HK-2 (cell line): ENCODE measurements around the gene FYB2.

ENCODE experiments used
- DNase-seq: peaks from one replicate; pipeline ENCODE4 v3.0.0-alpha.2; 2018; ENCODE audit not compliant: unreplicated experiment

The FYB2 gene

DNA sequence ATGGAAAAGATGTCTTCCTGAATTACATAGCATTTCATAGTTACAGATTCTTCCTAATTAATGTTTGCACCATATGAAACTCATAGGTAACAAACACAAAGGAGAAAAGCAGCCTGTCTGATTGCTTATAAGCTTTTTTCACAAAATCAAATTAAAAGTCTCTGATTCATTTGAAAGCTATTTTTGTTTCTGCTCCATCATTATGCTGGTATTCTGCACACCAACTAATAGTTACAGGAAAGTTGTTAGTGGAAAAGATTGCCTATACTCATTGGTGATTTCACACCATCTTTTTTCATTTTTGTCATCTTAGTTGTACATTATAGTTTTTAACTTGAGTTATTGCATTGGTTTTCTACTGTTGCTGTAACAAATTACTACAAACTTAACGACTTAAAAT lies 104.0 kb downstream of the FYB2 start:
- DNase-seq = no peak

DNA sequence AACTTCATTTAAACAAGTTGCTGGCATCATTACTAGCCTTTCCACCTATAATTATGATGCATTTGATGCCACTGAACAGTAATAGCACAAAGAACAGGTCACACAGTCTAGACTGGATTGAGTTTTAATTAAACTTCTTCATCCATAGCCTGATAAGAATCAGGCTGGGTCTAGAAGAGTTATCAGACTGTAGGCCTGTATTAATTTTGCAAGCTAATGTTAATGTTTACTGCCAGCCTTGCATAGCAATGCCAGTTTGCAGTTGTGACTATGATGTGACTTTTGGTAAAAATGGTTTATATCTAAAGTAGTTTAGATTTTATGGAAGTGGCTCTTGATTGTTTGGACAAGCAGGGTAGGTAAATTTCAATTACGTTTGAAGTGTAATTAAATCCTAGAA lies 106.1 kb downstream of the FYB2 start:
- DNase-seq = no peak

DNA sequence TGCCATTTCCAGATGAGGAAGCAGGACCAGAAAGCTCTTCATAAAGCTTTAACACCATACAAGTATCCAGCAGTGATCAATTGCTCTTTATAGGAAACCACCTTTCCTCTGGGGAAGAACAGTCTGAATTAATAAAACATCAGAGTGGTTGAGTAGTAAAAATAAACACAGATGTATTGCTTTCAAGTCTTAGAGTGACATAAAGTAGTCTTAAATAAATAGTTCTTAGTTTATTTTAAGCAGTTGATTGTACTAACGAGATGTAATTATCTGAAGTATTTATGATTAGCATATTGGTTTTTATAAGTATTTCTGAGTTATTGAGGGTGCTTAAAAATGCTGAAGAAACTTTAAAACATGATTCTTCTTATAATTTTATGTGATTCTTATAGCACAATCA lies 107.1 kb downstream of the FYB2 start:
- DNase-seq = no peak

DNA sequence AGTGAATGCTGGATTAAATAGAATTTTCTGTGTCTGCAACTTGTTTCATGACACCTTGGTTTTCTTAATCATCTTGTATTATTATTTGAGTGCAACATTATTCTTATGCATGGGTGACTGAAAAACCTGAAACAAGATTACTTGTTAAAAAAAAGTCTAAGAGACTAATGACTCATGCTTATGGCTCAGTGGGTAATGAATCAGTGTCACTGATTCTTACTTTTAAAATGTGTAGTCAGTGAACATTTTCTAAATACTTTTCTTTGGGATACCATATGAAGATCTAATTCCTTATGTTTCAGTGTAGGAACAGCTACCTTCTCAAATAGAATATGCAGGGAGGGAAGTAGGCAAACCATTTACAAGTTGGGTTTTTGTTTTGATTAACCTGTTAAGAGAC lies 108.6 kb downstream of the FYB2 start:
- no peak for DNase-seq

DNA sequence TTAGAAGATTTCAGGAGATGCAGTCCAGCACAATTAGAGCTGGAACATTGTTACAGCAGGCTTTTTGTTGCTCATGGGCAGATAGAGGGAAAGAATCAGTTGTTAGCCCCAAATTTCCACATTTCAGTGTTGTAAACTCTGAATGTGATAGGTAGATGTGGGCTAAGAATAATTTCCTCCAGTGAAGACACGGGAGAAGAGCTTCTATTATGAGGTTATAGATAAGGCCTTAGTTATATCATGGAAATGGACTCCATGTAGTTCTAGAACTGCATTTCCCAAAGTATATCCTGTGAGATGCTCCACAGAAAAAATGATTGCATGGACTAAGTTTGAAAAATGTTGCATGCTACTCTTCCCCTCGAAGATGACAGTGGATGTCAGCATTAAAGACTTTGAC lies 109.2 kb downstream of the FYB2 start:
- DNase-seq = no peak

DNA sequence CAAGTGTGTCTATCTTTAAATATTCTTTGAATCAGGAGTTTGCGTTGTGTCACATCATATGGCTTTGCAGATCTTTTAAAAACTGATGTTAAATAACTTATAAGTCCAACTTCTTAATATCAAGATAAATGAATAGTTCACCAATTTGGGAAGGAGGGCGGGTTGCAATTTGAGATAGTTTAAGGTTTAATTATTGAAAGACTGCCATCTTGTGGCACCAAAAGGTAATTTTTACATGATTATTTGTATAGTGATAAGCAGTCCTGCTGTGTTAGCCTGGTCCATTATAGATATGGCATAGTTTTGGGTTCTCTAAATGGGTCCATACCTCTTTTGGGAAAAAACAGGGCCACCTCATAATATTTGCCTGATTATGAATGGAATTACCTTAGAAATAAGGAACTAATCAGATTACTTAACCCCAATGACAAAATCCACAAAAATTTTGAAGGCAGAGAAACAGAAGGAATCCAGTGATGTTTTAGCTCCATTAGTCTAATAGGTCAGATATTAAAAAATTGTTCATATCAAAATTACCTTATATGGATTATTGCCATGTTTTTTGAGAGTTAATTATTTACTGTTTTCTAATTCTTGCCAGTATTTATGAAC lies 109.8 kb downstream of the FYB2 start:
- DNase-seq = no peak

DNA sequence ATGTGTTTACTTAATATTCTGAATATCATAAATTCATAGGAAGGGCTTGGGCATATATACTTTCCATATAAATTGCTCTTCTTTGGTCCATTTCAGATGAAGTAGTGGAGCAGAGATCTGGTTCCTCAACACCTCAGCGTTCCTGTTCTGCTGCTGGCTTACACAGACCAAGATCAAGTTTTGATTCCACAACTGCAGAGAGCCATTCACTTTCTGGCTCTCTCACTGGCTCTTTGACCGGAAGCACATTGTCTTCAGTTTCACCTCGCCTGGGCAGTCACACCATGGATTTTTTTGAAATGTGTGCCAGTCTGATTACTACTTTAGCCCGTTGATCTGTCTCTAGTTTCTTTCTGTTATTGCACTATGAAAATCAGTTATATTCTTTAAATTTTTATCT lies 111.8 kb downstream of the FYB2 start:
- no peak for DNase-seq

DNA sequence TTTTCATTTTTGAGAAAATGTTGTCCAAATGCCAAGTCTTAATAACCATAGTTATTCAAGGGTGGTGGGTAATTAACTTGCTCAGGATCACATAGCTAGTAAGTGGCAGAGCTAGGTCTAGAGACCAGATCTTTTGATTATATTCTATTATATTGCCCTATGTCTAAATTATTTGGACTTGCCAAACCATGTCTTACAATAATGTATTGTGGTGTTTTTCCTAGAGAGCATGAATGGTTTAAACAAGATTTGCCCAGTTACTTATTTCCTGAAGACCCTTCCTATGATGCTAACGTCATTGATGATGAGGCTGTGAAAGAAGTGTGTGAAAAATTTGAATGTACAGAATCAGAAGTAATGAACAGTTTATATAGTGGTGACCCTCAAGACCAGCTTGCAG lies 115.5 kb downstream of the FYB2 start:
- DNase-seq = no peak

DNA sequence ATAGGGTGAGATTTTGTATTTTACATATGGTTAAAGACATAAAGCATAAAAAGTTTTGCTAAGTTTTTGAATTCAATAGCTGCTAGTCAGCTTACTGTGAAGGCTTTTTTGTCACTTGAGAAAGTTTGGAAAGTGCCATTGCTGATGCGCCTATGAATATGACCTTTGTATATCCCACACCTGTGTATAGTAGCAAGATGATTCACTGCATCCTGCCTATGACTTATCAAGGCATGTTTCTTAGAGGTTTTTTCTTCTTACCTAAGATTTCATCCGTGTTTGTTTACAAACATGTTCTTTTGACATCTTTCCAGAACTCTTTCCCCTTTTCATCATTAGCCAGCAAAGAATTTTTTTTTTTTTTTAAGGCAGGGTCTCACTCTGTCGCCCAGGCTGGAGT lies 122.5 kb downstream of the FYB2 start:
- no peak for DNase-seq

DNA sequence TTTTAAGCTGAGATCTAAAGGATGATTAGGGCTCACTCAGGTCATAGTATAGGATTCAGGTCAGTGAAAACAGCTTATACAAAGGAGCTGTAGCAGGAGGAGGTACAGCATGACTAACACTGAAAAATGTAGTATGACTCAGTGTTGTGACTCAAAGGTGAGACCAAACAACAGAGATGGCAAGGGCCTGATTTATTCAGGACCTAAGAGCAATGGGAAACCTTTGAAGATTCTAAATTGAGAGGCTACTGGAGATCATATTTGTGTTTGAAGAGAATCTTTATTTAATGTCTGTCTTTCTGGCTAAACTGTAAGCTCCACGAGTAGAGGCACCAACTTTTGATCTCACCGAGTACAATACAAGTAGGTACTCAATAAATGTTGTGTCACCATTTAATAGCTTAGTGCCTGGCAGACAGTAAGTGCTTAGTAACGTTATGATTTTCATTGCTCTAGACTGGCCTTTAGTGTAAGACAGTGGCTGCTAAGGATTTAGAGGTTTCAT lies 130.6 kb downstream of the FYB2 start:
- peak; percentile 8 for DNase-seq

DNA sequence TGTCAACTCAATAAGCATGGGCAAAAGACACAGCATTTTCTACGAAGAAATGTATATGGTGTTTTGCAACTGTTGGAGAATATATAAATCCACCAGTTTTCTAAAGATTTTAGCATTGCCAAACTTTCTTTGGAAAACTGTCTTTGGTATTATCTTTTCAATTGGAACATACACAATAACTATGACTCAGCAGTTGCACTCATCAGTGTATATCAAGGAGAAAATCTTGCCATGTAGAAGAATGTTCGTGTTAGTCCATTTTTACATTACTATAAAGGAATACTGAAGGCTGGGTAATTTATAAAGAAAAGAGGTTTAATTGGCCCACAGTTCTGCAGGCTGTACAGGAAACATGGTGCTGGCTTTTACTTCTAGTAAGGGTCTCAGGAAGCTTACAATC lies 133.0 kb downstream of the FYB2 start:
- DNase-seq = no peak

DNA sequence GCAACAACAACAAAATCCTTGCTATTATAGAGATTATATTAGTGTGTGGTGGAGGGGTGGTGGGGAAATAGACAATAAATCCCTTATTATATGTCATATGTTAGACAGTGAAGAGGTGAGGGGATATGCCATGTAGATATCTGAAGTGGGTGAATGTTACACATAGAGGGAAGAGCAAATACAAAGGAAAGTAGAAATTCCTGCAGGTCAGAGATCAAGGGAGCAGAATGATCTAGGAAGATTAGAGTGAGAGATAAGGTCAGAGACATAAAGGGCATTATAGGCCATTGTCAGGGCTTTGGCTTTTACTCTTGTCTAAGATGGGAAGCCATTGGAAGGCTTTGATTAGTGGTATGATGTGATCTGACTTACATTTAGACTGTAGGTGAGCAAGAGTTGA lies 135.6 kb downstream of the FYB2 start:
- DNase-seq = no peak

DNA sequence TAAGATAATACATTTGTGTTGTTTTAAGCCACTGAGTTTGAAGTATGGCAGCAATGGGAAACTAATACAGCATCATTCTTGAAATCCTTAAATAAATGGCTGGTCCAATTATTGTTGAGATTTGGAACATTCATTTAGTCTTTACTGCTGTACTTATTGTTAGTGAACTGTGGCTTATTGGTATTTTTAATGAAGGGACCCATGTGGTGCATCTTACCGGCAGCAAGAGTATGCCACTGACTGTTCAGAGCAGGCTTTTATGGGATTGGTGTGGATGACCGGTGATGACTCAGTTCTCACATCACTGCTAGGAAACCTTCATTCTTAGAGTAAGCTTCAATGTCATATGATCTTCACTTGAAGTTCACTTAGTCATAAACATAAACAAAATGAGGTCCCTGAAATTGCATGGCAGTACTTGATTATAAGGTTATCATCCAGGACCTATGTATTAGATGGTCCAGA lies 142.6 kb downstream of the FYB2 start:
- peak; percentile 18 for DNase-seq

DNA sequence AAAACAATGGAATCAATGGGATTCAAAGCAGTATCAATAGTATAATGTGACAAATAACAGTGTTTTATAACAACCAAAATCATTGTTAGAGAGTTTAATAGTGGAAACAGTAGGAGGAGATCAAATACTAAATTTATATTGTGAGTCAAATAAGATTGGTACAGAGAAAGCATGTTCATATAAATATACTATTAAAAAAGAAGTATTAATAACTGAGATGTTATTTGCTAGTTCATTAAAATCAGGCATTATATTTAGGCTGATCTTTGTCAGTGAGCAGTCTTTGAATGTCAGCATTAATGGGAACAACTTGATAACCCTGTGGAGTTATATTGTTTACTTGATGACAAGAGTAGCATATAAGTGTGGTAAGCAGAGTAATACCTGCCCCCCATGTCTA lies 143.4 kb downstream of the FYB2 start:
- DNase-seq = no peak

DNA sequence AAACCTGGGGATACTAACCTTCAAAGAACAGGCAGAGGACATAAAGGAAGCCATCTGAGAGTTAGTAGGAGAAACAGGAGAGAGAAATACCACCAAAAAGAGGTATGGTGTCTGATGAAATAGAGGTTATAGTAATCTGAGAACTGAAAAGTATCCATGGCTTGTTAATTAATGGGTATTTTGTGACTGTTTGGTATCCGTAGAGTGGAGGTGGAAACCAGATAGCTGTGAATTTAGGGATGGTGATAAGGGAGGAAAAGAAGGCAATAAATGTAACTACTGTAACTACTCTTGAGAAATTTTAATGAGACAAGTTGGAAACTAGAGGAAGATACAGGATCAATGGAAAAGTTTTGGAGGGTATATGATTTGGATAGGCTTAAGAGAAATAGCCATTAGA lies 146.6 kb downstream of the FYB2 start:
- no peak for DNase-seq

DNA sequence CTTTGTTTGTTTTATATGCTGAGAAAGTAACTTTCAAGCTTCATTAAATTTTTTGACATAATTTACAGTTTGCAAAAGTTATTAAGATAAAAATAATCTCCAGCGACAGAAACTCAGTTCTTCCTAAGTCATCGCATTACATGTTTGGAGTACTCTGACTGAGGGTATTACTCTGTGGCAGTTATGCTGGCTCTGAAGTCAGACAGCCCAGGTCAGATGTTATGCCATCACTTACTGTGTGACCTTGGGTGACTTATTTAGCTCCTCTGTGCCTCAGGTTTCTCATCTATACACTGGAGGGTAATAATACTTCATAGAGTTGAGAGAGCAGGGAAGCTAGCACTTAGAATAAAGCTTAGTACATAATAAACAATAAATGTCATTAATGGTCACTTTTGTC lies 147.7 kb downstream of the FYB2 start:
- DNase-seq = no peak

DNA sequence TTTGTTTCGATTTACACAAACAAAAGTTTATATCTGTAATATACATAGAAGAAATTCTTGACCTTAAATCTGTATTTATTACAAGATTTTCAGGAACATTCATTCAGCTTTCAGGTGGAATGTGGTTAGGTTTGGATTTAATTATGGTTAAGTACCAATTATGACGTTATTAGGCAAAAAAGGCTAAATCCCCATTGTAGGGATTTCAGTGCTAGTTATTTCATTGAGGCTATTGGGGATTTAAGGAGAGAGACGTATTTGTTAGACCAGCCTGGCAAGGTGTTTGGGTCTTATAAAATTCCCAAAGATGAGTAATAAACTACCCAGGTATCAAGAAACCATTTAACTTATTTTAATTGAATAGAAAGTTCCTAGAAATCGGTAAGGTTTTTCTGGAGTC lies 148.1 kb downstream of the FYB2 start:
- no peak for DNase-seq

DNA sequence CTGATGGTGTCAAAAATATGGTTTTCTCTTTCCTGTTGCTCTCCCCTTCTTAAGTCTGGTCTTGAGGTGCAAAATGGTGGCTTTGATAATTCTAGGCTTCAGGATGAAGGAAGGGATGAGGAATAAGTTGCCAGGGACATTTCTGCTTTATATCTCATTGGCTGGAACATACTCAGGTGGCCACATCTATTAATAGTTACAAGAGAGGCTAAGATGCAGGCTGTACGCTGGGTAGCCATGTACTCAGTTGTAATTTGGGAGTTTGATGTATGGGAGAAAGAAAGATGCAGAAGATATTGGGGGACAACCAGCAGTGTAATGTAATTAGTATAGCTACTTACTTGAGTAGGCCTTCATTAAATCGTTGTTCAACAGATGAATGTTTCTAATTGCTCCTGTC lies 148.9 kb downstream of the FYB2 start:
- DNase-seq = no peak
